NCI-H69 (cell line): ENCODE data around the gene RBM8A.

Experiments used
- DNase-seq: peaks from one replicate; lab custom pipeline; 2025; lab: John Stamatoyannopoulos, UW

RBM8A gene

GRCh38 chr1:145877923-145878486 lies 49.3 kb downstream of the RBM8A start:
- DNase-seq: no peak

- DNase-seq: no peak
Measured at GRCh38 chr1:145874646-145875045, 52.6 kb downstream of the RBM8A start.

- no peak for DNase-seq
Measured at GRCh38 chr1:145871994-145872924, 55.0 kb downstream of the RBM8A start.
